Osteoblast (primary cell): ENCODE measurements around the gene ACY1. TPM values are rescaled to one million over a fixed set of nuclear protein-coding genes. Genes with fewer than 3 reads are reported as not detected.

Experiments used
- DNase-seq: peaks from one replicate; pipeline ENCODE4 v3.0.0; 2011; ENCODE audit warnings: low spot score, mixed read lengths; ENCODE audit not compliant: insufficient read length; ENCODE audit errors: missing footprints
- H2AFZ ChIP-seq: 2 replicates; pipeline ENCODE4 v1.6.0; 2011; ENCODE audit warnings: mild to moderate bottlenecking, low read length
- H3K27ac ChIP-seq: 2 replicates; pipeline ENCODE4 v1.5.1; 2011; ENCODE audit warnings: mild to moderate bottlenecking, low read depth, low read length, moderate library complexity
- H3K27me3 ChIP-seq: 2 replicates; pipeline ENCODE4 v1.6.0; 2012; ENCODE audit warnings: mild to moderate bottlenecking, control low read depth, inconsistent platforms, low read length, moderate library complexity; ENCODE audit not compliant: insufficient read depth
- H3K36me3 ChIP-seq: 2 replicates; pipeline ENCODE4 v1.5.1; 2011; ENCODE audit warnings: mild to moderate bottlenecking, low read length, control low read depth, moderate library complexity; ENCODE audit not compliant: insufficient read depth
- H3K4me1 ChIP-seq: 2 replicates; pipeline ENCODE4 v1.5.1; 2011; ENCODE audit warnings: mild to moderate bottlenecking, low read length, control low read depth, moderate library complexity; ENCODE audit not compliant: insufficient read depth
- H3K4me2 ChIP-seq: 2 replicates; pipeline ENCODE4 v1.6.0; 2011; ENCODE audit warnings: mild to moderate bottlenecking, low read length; ENCODE audit not compliant: insufficient read depth
- H3K4me3 ChIP-seq: fragments of 200-600 bp; sonication (generic); 3 replicates; pipeline ENCODE4 v1.5.1; 2012; ENCODE audit warnings: mild to moderate bottlenecking, low read length, inconsistent platforms; ENCODE audit not compliant: insufficient read depth
- H3K79me2 ChIP-seq: 2 replicates; pipeline ENCODE4 v1.6.0; 2012; ENCODE audit warnings: mild to moderate bottlenecking, low read length, control low read depth, inconsistent platforms; ENCODE audit not compliant: insufficient read depth
- H3K9me3 ChIP-seq: 2 replicates; pipeline ENCODE4 v1.5.1; 2011; ENCODE audit warnings: low read depth, low read length, control low read depth
- H4K20me1 ChIP-seq: 2 replicates; pipeline ENCODE4 v1.6.0; 2012; ENCODE audit warnings: mild to moderate bottlenecking, low read length, control low read depth; ENCODE audit not compliant: insufficient read depth
- total RNA-seq: library from RNA; depleted of rRNA; stranded (reverse); fragments of >200 nt; gene quantifications from 2 replicates; pipeline ENCODE4 v1.2.3, GENCODE V29; 2012
- TF ChIP-seq, protein P1 (sequence below): IDR thresholded peaks from 2 replicates; pipeline ENCODE4 v1.5.1; 2011; ENCODE audit warnings: mild to moderate bottlenecking, low read depth, low read length, moderate library complexity; ENCODE audit errors: extremely low read depth

Gene ACY1
- total RNA-seq, 1 donor: 37.6 TPM

DNA sequence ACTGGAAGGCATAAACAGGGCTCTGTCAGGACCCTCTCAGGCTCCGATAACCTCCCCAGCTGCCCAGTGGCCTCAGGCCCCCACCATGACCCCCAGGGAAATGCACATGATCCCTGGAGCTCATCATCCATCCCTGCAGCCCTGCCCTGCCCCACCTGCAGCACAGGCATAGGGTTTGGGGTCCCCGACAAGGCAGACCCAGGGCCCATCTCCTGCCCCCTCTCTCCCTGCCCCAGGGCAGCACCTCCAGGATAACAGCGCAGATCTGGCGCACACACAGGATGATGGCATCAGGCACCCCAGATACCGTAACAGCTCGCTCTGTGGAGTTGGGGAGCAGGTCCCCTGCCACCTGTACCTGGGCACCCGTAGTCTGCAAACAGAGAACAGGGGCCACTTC lies 23.7 kb upstream of the ACY1 start:
- H3K36me3 ChIP-seq: peaks cover 10% of the 10 kb centered on the region
- no peak overlapping the region for H3K4me2 ChIP-seq
- no peak overlapping the region for H3K27ac ChIP-seq
- H3K9me3 ChIP-seq: no peaks in the 10 kb centered on the region
- TF ChIP-seq, protein P1, sequence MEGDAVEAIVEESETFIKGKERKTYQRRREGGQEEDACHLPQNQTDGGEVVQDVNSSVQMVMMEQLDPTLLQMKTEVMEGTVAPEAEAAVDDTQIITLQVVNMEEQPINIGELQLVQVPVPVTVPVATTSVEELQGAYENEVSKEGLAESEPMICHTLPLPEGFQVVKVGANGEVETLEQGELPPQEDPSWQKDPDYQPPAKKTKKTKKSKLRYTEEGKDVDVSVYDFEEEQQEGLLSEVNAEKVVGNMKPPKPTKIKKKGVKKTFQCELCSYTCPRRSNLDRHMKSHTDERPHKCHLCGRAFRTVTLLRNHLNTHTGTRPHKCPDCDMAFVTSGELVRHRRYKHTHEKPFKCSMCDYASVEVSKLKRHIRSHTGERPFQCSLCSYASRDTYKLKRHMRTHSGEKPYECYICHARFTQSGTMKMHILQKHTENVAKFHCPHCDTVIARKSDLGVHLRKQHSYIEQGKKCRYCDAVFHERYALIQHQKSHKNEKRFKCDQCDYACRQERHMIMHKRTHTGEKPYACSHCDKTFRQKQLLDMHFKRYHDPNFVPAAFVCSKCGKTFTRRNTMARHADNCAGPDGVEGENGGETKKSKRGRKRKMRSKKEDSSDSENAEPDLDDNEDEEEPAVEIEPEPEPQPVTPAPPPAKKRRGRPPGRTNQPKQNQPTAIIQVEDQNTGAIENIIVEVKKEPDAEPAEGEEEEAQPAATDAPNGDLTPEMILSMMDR: no peak
- no peak overlapping the region for H3K4me3 ChIP-seq
- no peak overlapping the region for H2AFZ ChIP-seq
- no peaks in the 10 kb centered on the region for H3K4me1 ChIP-seq
- H3K79me2 ChIP-seq: peaks cover 3% of the 10 kb centered on the region
- no peak for DNase-seq
- H3K27me3 ChIP-seq: no peaks in the 10 kb centered on the region
- H4K20me1 ChIP-seq: peaks cover 17% of the 10 kb centered on the region

DNA sequence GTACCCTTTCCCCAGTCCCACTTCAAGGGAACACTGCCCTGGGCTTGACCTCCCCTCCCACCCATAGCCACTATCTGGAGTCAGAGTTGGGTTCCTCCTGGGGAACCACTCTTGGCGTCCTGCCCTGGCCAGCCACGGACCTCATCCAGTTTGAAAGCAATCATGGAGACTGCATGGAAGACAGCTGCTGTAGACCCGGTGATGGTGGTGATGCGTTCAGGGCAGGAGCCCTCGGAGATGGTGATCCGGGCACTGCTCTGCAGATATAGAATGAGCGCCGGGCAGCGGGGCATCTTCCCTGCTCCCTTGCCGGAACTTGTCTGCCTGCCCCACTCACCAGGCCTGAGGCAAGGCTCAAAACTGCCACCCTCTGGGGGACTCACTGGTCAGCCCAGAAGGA lies 22.9 kb upstream of the ACY1 start:
- no peaks in the 10 kb centered on the region for H3K4me1 ChIP-seq

DNA sequence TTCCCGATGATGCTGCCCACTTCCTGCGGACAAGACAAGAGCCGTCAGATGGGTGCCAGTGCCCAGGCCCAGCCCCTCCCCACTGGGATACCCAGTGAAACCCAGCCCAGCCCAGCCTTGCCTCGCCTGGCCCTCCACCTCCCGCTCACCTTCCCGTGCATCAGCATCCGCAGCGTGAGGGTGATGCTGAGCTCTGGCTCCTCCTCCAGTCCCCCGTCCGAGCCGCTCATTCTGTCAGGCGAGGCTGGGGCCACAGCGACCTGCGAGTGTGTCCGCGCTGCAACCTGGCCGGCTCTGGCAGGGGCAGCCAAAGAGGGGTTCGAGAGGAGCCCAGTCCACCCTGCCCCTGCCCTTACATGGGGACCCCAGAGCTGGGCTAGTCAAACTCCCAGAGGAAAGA lies 22.3 kb upstream of the ACY1 start:
- H3K27me3 ChIP-seq: no peaks in the 10 kb centered on the region
- peaks cover 10% of the 10 kb centered on the region for H3K36me3 ChIP-seq
- DNase-seq: no peak
- H3K27ac ChIP-seq: no peak overlapping the region
- H3K79me2 ChIP-seq: peaks cover 8% of the 10 kb centered on the region
- H3K4me3 ChIP-seq: no peak overlapping the region
- no peaks in the 10 kb centered on the region for H3K4me1 ChIP-seq
- no peak overlapping the region for H2AFZ ChIP-seq
- H4K20me1 ChIP-seq: peaks cover 17% of the 10 kb centered on the region
- TF ChIP-seq, protein P1: no peak
- H3K4me2 ChIP-seq: no peak overlapping the region
- no peaks in the 10 kb centered on the region for H3K9me3 ChIP-seq

More for the DNA sequence above, 22.9 kb upstream of the ACY1 start:
- no peak overlapping the region for H3K4me2 ChIP-seq
- H3K79me2 ChIP-seq: peaks cover 6% of the 10 kb centered on the region
- peaks cover 10% of the 10 kb centered on the region for H3K36me3 ChIP-seq
- no peaks in the 10 kb centered on the region for H3K27me3 ChIP-seq
- no peaks in the 10 kb centered on the region for H3K9me3 ChIP-seq
- H3K27ac ChIP-seq: no peak overlapping the region
- no peak overlapping the region for H2AFZ ChIP-seq
- no peak for DNase-seq
- H4K20me1 ChIP-seq: peaks cover 17% of the 10 kb centered on the region
- H3K4me3 ChIP-seq: no peak overlapping the region
- TF ChIP-seq, protein P1: no peak

DNA sequence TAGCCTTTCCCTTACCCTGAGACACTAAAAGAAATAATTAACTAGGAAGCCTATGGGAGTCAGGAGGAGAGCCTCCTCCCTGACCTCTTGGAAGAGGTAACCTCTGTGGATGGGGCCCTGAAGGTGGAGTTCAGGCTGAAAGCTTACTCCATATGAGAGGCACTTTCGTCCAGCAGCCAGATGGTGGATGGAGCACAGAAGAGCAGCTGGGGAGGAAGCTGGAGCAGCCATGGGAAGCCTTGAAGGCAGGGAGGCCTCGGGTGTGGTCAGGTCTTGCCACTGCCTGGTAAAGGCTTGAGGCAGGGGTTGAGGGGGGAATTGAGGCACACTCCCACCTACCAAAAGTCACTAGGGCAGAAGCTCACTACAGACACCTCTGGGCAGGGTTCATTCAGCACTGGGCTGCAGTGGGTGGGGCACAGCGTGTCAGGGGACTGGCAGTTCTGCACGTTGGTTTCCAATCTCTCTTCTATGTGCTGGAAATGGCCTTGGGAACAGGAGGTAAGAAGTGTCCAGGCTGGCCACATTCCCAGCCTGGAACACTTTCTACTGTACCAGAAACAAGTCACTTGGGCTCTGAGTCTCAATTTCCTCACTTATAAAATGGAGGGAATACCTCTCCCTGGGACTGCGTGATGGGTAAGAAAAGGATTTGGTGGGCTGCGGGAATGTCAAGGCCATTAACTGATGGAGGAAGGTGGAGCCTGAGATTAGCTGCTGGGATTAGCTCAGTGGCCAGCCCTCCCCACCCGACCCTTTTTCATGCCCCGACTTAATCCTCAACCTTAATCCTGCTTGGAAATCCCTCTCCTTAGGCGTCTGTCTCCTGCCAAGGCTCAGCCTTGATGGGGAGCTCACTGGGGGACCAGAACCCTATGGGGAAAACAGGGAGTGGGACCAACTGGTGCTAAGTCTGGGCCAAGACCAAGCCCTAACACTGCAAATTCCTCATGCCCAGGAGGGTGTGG lies 21.4 kb upstream of the ACY1 start:
- no peak overlapping the region for H3K4me2 ChIP-seq
- H3K27ac ChIP-seq: no peak overlapping the region
- TF ChIP-seq, protein P1: no peak
- H3K27me3 ChIP-seq: no peaks in the 10 kb centered on the region
- no peak overlapping the region for H2AFZ ChIP-seq
- H3K36me3 ChIP-seq: peaks cover 10% of the 10 kb centered on the region
- H3K9me3 ChIP-seq: no peaks in the 10 kb centered on the region
- peaks cover 17% of the 10 kb centered on the region for H4K20me1 ChIP-seq
- no peak overlapping the region for H3K4me3 ChIP-seq
- peaks cover 3% of the 10 kb centered on the region for H3K4me1 ChIP-seq
- H3K79me2 ChIP-seq: peaks cover 11% of the 10 kb centered on the region
- peak; percentile 78 for DNase-seq
